AG04450 (cell line): Measurements from ENCODE around the gene HKDC1. TPM values are rescaled to one million over a fixed set of nuclear protein-coding genes. Genes with fewer than 3 reads are reported as not detected.
A peak's percentile ranks its signal among the peaks of the same experiment; 100 is the strongest.

Experiments
- CTCF ChIA-PET: fragments of 300-600, 350-600 bp; formaldehyde crosslinking; extraction: SDS; loops from one replicate; lab custom pipeline; 2022; ENCODE audit warnings: antibody characterized with exemption, inconsistent platforms; lab: Charles Lee
- POLR2A ChIA-PET: fragments of 350-600 bp; formaldehyde crosslinking; extraction: SDS; loops from one replicate; lab custom pipeline; 2021; ENCODE audit warnings: antibody characterized with exemption, inconsistent platforms; lab: Yijun Ruan, JAX
- DNase-seq: peaks from one replicate; pipeline ENCODE4 v3.0.0-alpha.2; 2011; ENCODE audit warnings: low read depth, low spot score
- H3K27ac ChIP-seq: one replicate; pipeline ENCODE4 v1.5.1; 2012; ENCODE audit warnings: low read depth, low read length, control low read depth
- H3K27me3 ChIP-seq: one replicate; pipeline ENCODE4 v1.6.0; 2012; ENCODE audit warnings: low read length; ENCODE audit not compliant: control insufficient read depth, insufficient read depth
- H3K4me3 ChIP-seq: 2 replicates; pipeline ENCODE4 v1.5.1; 2011; ENCODE audit warnings: mild to moderate bottlenecking, low read depth, low read length, control low read depth
- H3K9me3 ChIP-seq: 2 replicates; pipeline ENCODE4 v1.5.1; 2012; ENCODE audit warnings: low read length; ENCODE audit not compliant: control insufficient read depth, insufficient read depth
- CTCF ChIP-seq: IDR thresholded peaks from 2 replicates; pipeline ENCODE4 v1.5.1; 2011; ENCODE audit warnings: low read depth, low read length, control low read depth, inconsistent platforms
- polyA plus RNA-seq: library from polyadenylated mRNA; depleted of rRNA; stranded (reverse); fragments of >200 nt; gene quantifications from 2 replicates; pipeline ENCODE4 v1.2.3, GENCODE V29; 2011

Gene HKDC1
- polyA plus RNA-seq, 1 experiment = 0.47 TPM

GRCh38 chr10:69226919-69227450 is 6.9 kb downstream of the HKDC1 start:
- no peak for DNase-seq
- ChIA-PET CTCF (interaction anchor here (1.4 kb wide), 1 partner anchor 156 kb away, joined by 3 read pairs; no protein-coding TSS in a partner anchor), POLR2A (no interaction called here)
- H3K27ac ChIP-seq = no peak overlapping the region
- no peak for TF ChIP-seq CTCF
- H3K27me3 ChIP-seq = no peaks in the 10 kb centered on the region
- H3K9me3 ChIP-seq = no peaks in the 10 kb centered on the region
- H3K4me3 ChIP-seq = no peak overlapping the region

GRCh38 chr10:69228151-69228550 is 8.0 kb downstream of the HKDC1 start:
- no peaks in the 10 kb centered on the region for H3K9me3 ChIP-seq
- H3K27me3 ChIP-seq = no peaks in the 10 kb centered on the region
- H3K27ac ChIP-seq = no peak overlapping the region
- no peak overlapping the region for H3K4me3 ChIP-seq
- no peak for TF ChIP-seq CTCF
- POLR2A ChIA-PET = interaction anchor here (0.5 to 0.6 kb wide), 2 partner anchors 81 to 91 kb away, joined by 3 to 4 read pairs; no protein-coding TSS in a partner anchor
- DNase-seq = no peak
- CTCF ChIA-PET = no interaction called here

GRCh38 chr10:69229616-69229916 is 9.4 kb downstream of the HKDC1 start:
- ChIA-PET POLR2A (no interaction called here), CTCF (interaction anchor here (0.9 to 1.1 kb wide), 4 partner anchors 8 to 178 kb away, joined by 3 to 4 read pairs (median 3); no protein-coding TSS in a partner anchor)
- Histone ChIP-seq H3K27me3 (no peaks in the 10 kb centered on the region), H3K9me3 (no peaks in the 10 kb centered on the region), H3K27ac (no peak overlapping the region), H3K4me3 (no peak overlapping the region)
- no peak for DNase-seq
- TF ChIP-seq CTCF = no peak

- POLR2A ChIA-PET = no interaction called here
- H3K27ac ChIP-seq = no peak overlapping the region
- H3K9me3 ChIP-seq = no peaks in the 10 kb centered on the region
- CTCF ChIA-PET = no interaction called here
- DNase-seq = no peak
- H3K27me3 ChIP-seq = no peaks in the 10 kb centered on the region
- H3K4me3 ChIP-seq = no peak overlapping the region
- no peak for TF ChIP-seq CTCF
These were observed 10.0 kb downstream of the HKDC1 start for GRCh38 chr10:69230128-69230527.

- ChIA-PET CTCF (interaction anchor here (1.6 to 2.4 kb wide), 2 partner anchors 161 to 176 kb away, joined by 7 to 9 read pairs; no protein-coding TSS in a partner anchor), POLR2A (no interaction called here)
- H3K27ac ChIP-seq = no peak overlapping the region
- DNase-seq = peak; percentile 42
- no peaks in the 10 kb centered on the region for H3K27me3 ChIP-seq
- H3K9me3 ChIP-seq = no peaks in the 10 kb centered on the region
- H3K4me3 ChIP-seq = no peak overlapping the region
- TF ChIP-seq CTCF = no peak
These were observed 12.1 kb downstream of the HKDC1 start for GRCh38 chr10:69232252-69232651.
